Measurements from ENCODE around the gene MMP26. TPM values are rescaled to one million over a fixed set of nuclear protein-coding genes. Genes with fewer than 3 reads are reported as not detected.

The MMP26 gene
- total RNA-seq, 6 experiments from 2014 or later: not detected

GRCh38 chr11:4740735-4741134 lies 36.2 kb downstream of the MMP26 start:
- Mint-ChIP-seq H3K27ac (no peak overlapping the region), H3K36me3 (ENCODE audit: low read depth) (peaks cover 9% of the 10 kb centered on the region; the same call in 1 of the 2 replicates), H3K4me1 (ENCODE audit: low read depth) (no peaks in the 10 kb centered on the region)

GRCh38 chr11:4748438-4748837 lies 43.9 kb downstream of the MMP26 start:
- Mint-ChIP-seq H3K36me3 (ENCODE audit: low read depth) (peaks cover 5% of the 10 kb centered on the region), H3K4me3 (no peak overlapping the region), H3K4me1 (ENCODE audit: low read depth) (no peaks in the 10 kb centered on the region), H3K27ac (no peak overlapping the region), H3K27me3 (ENCODE audit: insufficient read depth) (no peaks in the 10 kb centered on the region), H3K9me3 (peaks cover 23% of the 10 kb centered on the region)
- TF ChIP-seq, protein P1, sequence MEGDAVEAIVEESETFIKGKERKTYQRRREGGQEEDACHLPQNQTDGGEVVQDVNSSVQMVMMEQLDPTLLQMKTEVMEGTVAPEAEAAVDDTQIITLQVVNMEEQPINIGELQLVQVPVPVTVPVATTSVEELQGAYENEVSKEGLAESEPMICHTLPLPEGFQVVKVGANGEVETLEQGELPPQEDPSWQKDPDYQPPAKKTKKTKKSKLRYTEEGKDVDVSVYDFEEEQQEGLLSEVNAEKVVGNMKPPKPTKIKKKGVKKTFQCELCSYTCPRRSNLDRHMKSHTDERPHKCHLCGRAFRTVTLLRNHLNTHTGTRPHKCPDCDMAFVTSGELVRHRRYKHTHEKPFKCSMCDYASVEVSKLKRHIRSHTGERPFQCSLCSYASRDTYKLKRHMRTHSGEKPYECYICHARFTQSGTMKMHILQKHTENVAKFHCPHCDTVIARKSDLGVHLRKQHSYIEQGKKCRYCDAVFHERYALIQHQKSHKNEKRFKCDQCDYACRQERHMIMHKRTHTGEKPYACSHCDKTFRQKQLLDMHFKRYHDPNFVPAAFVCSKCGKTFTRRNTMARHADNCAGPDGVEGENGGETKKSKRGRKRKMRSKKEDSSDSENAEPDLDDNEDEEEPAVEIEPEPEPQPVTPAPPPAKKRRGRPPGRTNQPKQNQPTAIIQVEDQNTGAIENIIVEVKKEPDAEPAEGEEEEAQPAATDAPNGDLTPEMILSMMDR (IDR thresholded peaks at IDR 0.05): no peak
- no peak for DNase-seq

More at GRCh38 chr11:4740735-4741134, 36.2 kb downstream of the MMP26 start:
- no peak overlapping the region for H3K4me3 Mint-ChIP-seq
- H3K27me3 Mint-ChIP-seq (ENCODE audit: insufficient read depth): no peaks in the 10 kb centered on the region
- H3K9me3 Mint-ChIP-seq: peaks cover 26% of the 10 kb centered on the region
- TF ChIP-seq, protein P1 (IDR thresholded peaks at IDR 0.05): no peak
- DNase-seq: no peak

- TF ChIP-seq, protein P1 (IDR thresholded peaks at IDR 0.05): no peak
- Mint-ChIP-seq H3K4me1 (ENCODE audit: low read depth) (no peaks in the 10 kb centered on the region), H3K27ac (no peak overlapping the region), H3K27me3 (ENCODE audit: insufficient read depth) (no peaks in the 10 kb centered on the region), H3K36me3 (ENCODE audit: low read depth) (peaks cover 5% of the 10 kb centered on the region), H3K9me3 (peaks cover 29% of the 10 kb centered on the region), H3K4me3 (no peak overlapping the region)
- no peak for DNase-seq
Measured at GRCh38 chr11:4751201-4751600, 46.6 kb downstream of the MMP26 start.

Other genes with a start within 250 kb of the MMP26 start
- not detected for gene OR52K1, start 222.1 kb upstream of the MMP26 start, total RNA-seq (2021; fragmentation: NEBNext Ultra II Directional; extraction: Animal tissue kit (Norgen Biotek cat#: 25700))
- gene OR52M1, start 159.6 kb upstream of the MMP26 start, total RNA-seq (2021; fragmentation: NEBNext Ultra II Directional; extraction: Animal tissue kit (Norgen Biotek cat#: 25700)): not detected
- not detected for gene OR52I2, start 123.0 kb upstream of the MMP26 start, total RNA-seq (2021; fragmentation: NEBNext Ultra II Directional; extraction: Animal tissue kit (Norgen Biotek cat#: 25700))
- not detected for gene OR52I1, start 110.7 kb upstream of the MMP26 start, total RNA-seq (2021; fragmentation: NEBNext Ultra II Directional; extraction: Animal tissue kit (Norgen Biotek cat#: 25700))
- gene TRIM68, start 96.6 kb upstream of the MMP26 start, total RNA-seq (2021; fragmentation: NEBNext Ultra II Directional; extraction: Animal tissue kit (Norgen Biotek cat#: 25700)): 1 to 10 TPM; 6.4 to 10.0 (median 8.6) TPM
- not detected for gene OR51D1, start 67.3 kb upstream of the MMP26 start, total RNA-seq (2021; fragmentation: NEBNext Ultra II Directional; extraction: Animal tissue kit (Norgen Biotek cat#: 25700))
- not detected for gene OR51E1, start 60.8 kb upstream of the MMP26 start, total RNA-seq (2021; fragmentation: NEBNext Ultra II Directional; extraction: Animal tissue kit (Norgen Biotek cat#: 25700))
- under 1 TPM in 4 of 6 experiments, not detected in 2; 0.09 to 0.32 (median 0.12) TPM for gene OR51E2, start 6.9 kb upstream of the MMP26 start, total RNA-seq (2021; fragmentation: NEBNext Ultra II Directional; extraction: Animal tissue kit (Norgen Biotek cat#: 25700))
- not detected for gene OR51F1, start 65.2 kb downstream of the MMP26 start, total RNA-seq (2021; fragmentation: NEBNext Ultra II Directional; extraction: Animal tissue kit (Norgen Biotek cat#: 25700))
- gene OR52R1, start 99.6 kb downstream of the MMP26 start, total RNA-seq (2021; fragmentation: NEBNext Ultra II Directional; extraction: Animal tissue kit (Norgen Biotek cat#: 25700)): not detected
- not detected for gene OR51F2, start 116.5 kb downstream of the MMP26 start, total RNA-seq (2021; fragmentation: NEBNext Ultra II Directional; extraction: Animal tissue kit (Norgen Biotek cat#: 25700))
- gene OR51S1, start 144.4 kb downstream of the MMP26 start, total RNA-seq (2021; fragmentation: NEBNext Ultra II Directional; extraction: Animal tissue kit (Norgen Biotek cat#: 25700)): not detected
- not detected for gene OR51T1, start 177.1 kb downstream of the MMP26 start, total RNA-seq (2021; fragmentation: NEBNext Ultra II Directional; extraction: Animal tissue kit (Norgen Biotek cat#: 25700))
- not detected for gene OR51A7, start 199.0 kb downstream of the MMP26 start, total RNA-seq (2021; fragmentation: NEBNext Ultra II Directional; extraction: Animal tissue kit (Norgen Biotek cat#: 25700))
- not detected for gene OR51G2, start 214.6 kb downstream of the MMP26 start, total RNA-seq (2021; fragmentation: NEBNext Ultra II Directional; extraction: Animal tissue kit (Norgen Biotek cat#: 25700))
- gene OR51G1, start 219.6 kb downstream of the MMP26 start, total RNA-seq (2021; fragmentation: NEBNext Ultra II Directional; extraction: Animal tissue kit (Norgen Biotek cat#: 25700)): not detected
- not detected for gene OR51A4, start 242.8 kb downstream of the MMP26 start, total RNA-seq (2021; fragmentation: NEBNext Ultra II Directional; extraction: Animal tissue kit (Norgen Biotek cat#: 25700))